IMR-90 (cell line): ENCODE results near the gene IL10. TPM values are rescaled to one million over a fixed set of nuclear protein-coding genes. Genes with fewer than 3 reads are reported as not detected.

ENCODE experiments used
- ATAC-seq: fragments of 200-7000 bp; cut with Tn5 transposase; 2 replicates; pipeline ENCODE4 v1.9.1; 2020; ENCODE audit warnings: low read depth, mild to moderate bottlenecking, moderate library complexity
- BruUV-seq: library from RNA; stranded (reverse); fragments of 400-500 nt; replicated peaks from 2 replicates; lab custom pipeline; 2021; lab: Mats Ljungman, UMichigan
- CTCF ChIA-PET: fragments of 300-600 bp; formaldehyde crosslinking; extraction: SDS; loops from one replicate; lab custom pipeline; 2021; ENCODE audit warnings: antibody characterized with exemption; lab: Yijun Ruan, JAX
- POLR2A ChIA-PET: fragments of 300-600 bp; sonication (Branson Sonifier 250); formaldehyde crosslinking; loops from one replicate; lab custom pipeline; 2022; ENCODE audit warnings: antibody characterized with exemption; ENCODE audit not compliant: unreplicated experiment; lab: Charles Lee
- DNase-seq: peaks from one replicate; pipeline ENCODE4 v3.0.0; 2013
- H2AFZ ChIP-seq: replicated peaks from 2 replicates; pipeline ENCODE3; 2013; ENCODE audit warnings: low read length, mild to moderate bottlenecking; ENCODE audit not compliant: poor library complexity
- H2AK5ac ChIP-seq: 2 replicates; pipeline ENCODE4 v1.6.1; 2013; ENCODE audit warnings: low read depth, low read length, inconsistent platforms
- H2AK9ac ChIP-seq: replicated peaks from 2 replicates; pipeline ENCODE3; 2013; ENCODE audit warnings: mild to moderate bottlenecking, low read depth, low read length, moderate library complexity; ENCODE audit not compliant: poor library complexity
- H2BK120ac ChIP-seq: 2 replicates; pipeline ENCODE4 v1.6.1; 2013; ENCODE audit warnings: low read depth, low read length, inconsistent platforms
- H2BK15ac ChIP-seq: 3 replicates; pipeline ENCODE4 v1.6.1; 2013; ENCODE audit warnings: low read depth, low read length, inconsistent platforms
- H2BK20ac ChIP-seq: 2 replicates; pipeline ENCODE4 v1.6.1; 2013; ENCODE audit warnings: low read depth, mild to moderate bottlenecking, inconsistent platforms, low read length, moderate library complexity
- H2BK5ac ChIP-seq: 2 replicates; pipeline ENCODE4 v1.6.1; 2013; ENCODE audit warnings: mild to moderate bottlenecking, low read depth, low read length, inconsistent platforms; ENCODE audit not compliant: poor library complexity, severe bottlenecking
- H3K14ac ChIP-seq: replicated peaks from 2 replicates; pipeline ENCODE4 v1.6.1; 2013; ENCODE audit warnings: low read depth, low read length, inconsistent platforms
- H3K18ac ChIP-seq: 2 replicates; pipeline ENCODE4 v1.6.1; 2013; ENCODE audit warnings: low read depth, low read length, control low read depth
- H3K23ac ChIP-seq: 2 replicates; pipeline ENCODE4 v1.6.1; 2013; ENCODE audit warnings: low read depth, low read length, inconsistent platforms
- H3K27ac ChIP-seq: 2 replicates; pipeline ENCODE4 v1.5.1; 2013; ENCODE audit warnings: mild to moderate bottlenecking, control low read depth, low read length; ENCODE audit not compliant: insufficient read depth
- H3K27me3 ChIP-seq: 2 replicates; pipeline ENCODE4 v1.6.1; 2013; ENCODE audit warnings: low read length; ENCODE audit not compliant: control insufficient read depth, insufficient read depth
- H3K36me3 ChIP-seq: 2 replicates; pipeline ENCODE4 v1.6.1; 2013; ENCODE audit warnings: low read length, mixed read lengths; ENCODE audit not compliant: control insufficient read depth, insufficient read depth
- H3K4ac ChIP-seq: 2 replicates; pipeline ENCODE4 v1.6.1; 2013; ENCODE audit warnings: low read depth, low read length, inconsistent platforms
- H3K4me1 ChIP-seq: 2 replicates; pipeline ENCODE4 v1.6.1; 2013; ENCODE audit warnings: low read length, mixed read lengths; ENCODE audit not compliant: control insufficient read depth, insufficient read depth
- H3K4me2 ChIP-seq: 2 replicates; pipeline ENCODE4 v1.6.1; 2013; ENCODE audit warnings: low read depth, mild to moderate bottlenecking, control low read depth, low read length, moderate library complexity
- H3K4me3 ChIP-seq: 2 replicates; pipeline ENCODE4 v1.5.1; 2013; ENCODE audit warnings: low read depth, mild to moderate bottlenecking, control low read depth, low read length, moderate library complexity; ENCODE audit not compliant: insufficient read depth
- H3K56ac ChIP-seq: 2 replicates; pipeline ENCODE4 v1.6.1; 2013; ENCODE audit warnings: low read length, inconsistent platforms; ENCODE audit not compliant: insufficient read depth; ENCODE audit errors: extremely low read depth
- H3K79me1 ChIP-seq, 2 experiments: 2 replicates each; pipeline ENCODE4 v1.6.1; 2013; ENCODE audit warnings: low read length in 2 of 2, inconsistent platforms in 1 of 2, low read depth in 1 of 2
- H3K9ac ChIP-seq: 2 replicates; pipeline ENCODE4 v1.6.1; 2013; ENCODE audit warnings: low read depth, low read length, control low read depth
- H3K9me1 ChIP-seq: 2 replicates; pipeline ENCODE4 v1.6.1; 2013; ENCODE audit warnings: low read length, inconsistent platforms; ENCODE audit not compliant: insufficient read depth
- H3K9me3 ChIP-seq: 2 replicates; pipeline ENCODE4 v1.6.1; 2013; ENCODE audit warnings: low read length; ENCODE audit not compliant: control insufficient read depth, insufficient read depth
- H4K20me1 ChIP-seq: 2 replicates; pipeline ENCODE4 v1.6.1; 2013; ENCODE audit warnings: low read length, inconsistent platforms; ENCODE audit not compliant: insufficient read depth
- H4K5ac ChIP-seq: 2 replicates; pipeline ENCODE4 v1.6.1; 2013; ENCODE audit warnings: mild to moderate bottlenecking, low read depth, low read length, control low read depth
- H4K8ac ChIP-seq, 2 experiments: 2 replicates each; pipeline ENCODE4 v1.6.1; 2013; ENCODE audit warnings: low read depth in 2 of 2, low read length in 2 of 2, control low read depth in 1 of 2, inconsistent platforms in 1 of 2
- H4K91ac ChIP-seq: 2 replicates; pipeline ENCODE4 v1.6.1; 2013; ENCODE audit warnings: low read depth, low read length, inconsistent platforms; ENCODE audit not compliant: insufficient read depth
- BHLHE40 ChIP-seq: fragments of 150-350 bp; IDR thresholded peaks from 2 replicates; pipeline ENCODE4 v1.6.1; 2016; ENCODE audit warnings: mild to moderate bottlenecking, low read depth, low read length
- CEBPB ChIP-seq: IDR thresholded peaks from 2 replicates; pipeline ENCODE4 v1.6.1; 2012; ENCODE audit warnings: low read depth, low read length, improper control_type of control experiment
- CHD1 ChIP-seq: IDR thresholded peaks from 2 replicates; pipeline ENCODE4 v1.6.1; 2012; ENCODE audit warnings: low read depth, low read length, improper control_type of control experiment
- CTCF ChIP-seq: conservative IDR thresholded peaks from 2 replicates; pipeline ENCODE4 v1.5.1; 2012; ENCODE audit warnings: mild to moderate bottlenecking, low read depth, low read length, improper control_type of control experiment
- ELK1 ChIP-seq: fragments of 150-350 bp; IDR thresholded peaks from 2 replicates; pipeline ENCODE4 v1.6.1; 2016; ENCODE audit warnings: low read depth, mild to moderate bottlenecking, low read length, moderate library complexity, borderline replicate concordance
- FOS ChIP-seq: fragments of 150-350 bp; IDR thresholded peaks from 2 replicates; pipeline ENCODE4 v1.6.1; 2016; ENCODE audit warnings: low read depth, low read length
- MAFK ChIP-seq: IDR thresholded peaks from 2 replicates; pipeline ENCODE4 v1.6.1; 2012; ENCODE audit warnings: low read depth, low read length, improper control_type of control experiment
- MAZ ChIP-seq: IDR thresholded peaks from 2 replicates; pipeline ENCODE4 v1.6.1; 2012; ENCODE audit warnings: low read depth, mild to moderate bottlenecking, low read length, improper control_type of control experiment, moderate library complexity, borderline replicate concordance
- MXI1 ChIP-seq: IDR thresholded peaks from 2 replicates; pipeline ENCODE4 v1.6.1; 2012; ENCODE audit warnings: low read depth, mild to moderate bottlenecking, low read length, moderate library complexity, borderline replicate concordance
- NFE2L2 ChIP-seq: fragments of 150-350 bp; IDR thresholded peaks from 2 replicates; pipeline ENCODE4 v1.6.1; 2016; ENCODE audit warnings: low read depth, mild to moderate bottlenecking, low read length
- POLR2A ChIP-seq: IDR thresholded peaks from 2 replicates; pipeline ENCODE4 v1.6.1; 2012; ENCODE audit warnings: mild to moderate bottlenecking, low read depth, low read length
- RAD21 ChIP-seq: IDR thresholded peaks from 2 replicates; pipeline ENCODE4 v1.6.1; 2012; ENCODE audit warnings: low read length, improper control_type of control experiment
- RCOR1 ChIP-seq: IDR thresholded peaks from 2 replicates; pipeline ENCODE4 v1.6.1; 2012; ENCODE audit warnings: mild to moderate bottlenecking, low read length, improper control_type of control experiment; ENCODE audit not compliant: insufficient replicate concordance
- RFX5 ChIP-seq: IDR thresholded peaks from 2 replicates; pipeline ENCODE4 v1.8.0; 2012; ENCODE audit warnings: low read depth, mild to moderate bottlenecking, low read length, moderate library complexity
- SMC3 ChIP-seq: fragments of 150-350 bp; IDR thresholded peaks from 2 replicates; pipeline ENCODE4 v1.6.1; 2016; ENCODE audit warnings: low read depth, mild to moderate bottlenecking, antibody characterized with exemption, low read length, moderate library complexity
- USF2 ChIP-seq: fragments of 150-350 bp; IDR thresholded peaks from 2 replicates; pipeline ENCODE4 v1.6.1; 2017; ENCODE audit warnings: mild to moderate bottlenecking, antibody characterized with exemption, low read length, low read depth
- WGBS, 2 experiments: methylation state at CpG; one replicate each; pipeline versions ENCODE4 v1.1.5 to v1.1.7; 2013; ENCODE audit warnings: missing lambda C conversion rate in 2 of 2; ENCODE audit not compliant: insufficient read length in 1 of 2; ENCODE audit errors: extremely low coverage in 2 of 2; 5-methylcytosine and 5-hydroxymethylcytosine counted together
- dilution Hi-C: fragments of 300-500 bp; cut with HindIII; formaldehyde crosslinking; loops from one replicate; pipeline ENCODE4 v1.14.3; 2018; ENCODE audit warnings: low sequenced_read_pairs; ENCODE audit not compliant: unreplicated experiment
- in situ Hi-C: fragments of 300-500 bp; cut with MboI; formaldehyde crosslinking; loops from 3 replicates; pipeline ENCODE4 v1.14.3; 2019; ENCODE audit warnings: low sequenced_read_pairs, inconsistent platforms, mixed read lengths
- intact Hi-C: fragments of 100-400 bp; cut with micrococcal nuclease; formaldehyde crosslinking; loops from 2 replicates; pipeline ENCODE4 v1.10.0; 2022
- polyA plus RNA-seq, 3 experiments: library from polyadenylated mRNA; depleted of rRNA; stranded (reverse); fragments of >200 nt; gene quantifications; 2 replicates each; pipeline ENCODE4 v1.2.3, GENCODE V29; 2012; ENCODE audit warnings: low replicate concordance in 1 of 3
- total RNA-seq: library from RNA; depleted of rRNA; stranded (reverse); fragments of >200 nt; gene quantifications from 2 replicates; pipeline ENCODE4 v1.2.3, GENCODE V29; 2012

IL10 gene
- total and polyA plus RNA-seq, 2 of the 4 experiments (the other 2 are of a cell fraction): not detected

GRCh38 chr1:206787891-206788290 lies 15.6 kb upstream of the IL10 start:
- intact Hi-C loops (no loop called here), in situ Hi-C loops (no loop called here), dilution Hi-C loops (no loop called here)
- Histone ChIP-seq H4K5ac (no peak overlapping the region), H2AK9ac (no peak overlapping the region), H2BK5ac (no peak overlapping the region), H2AFZ (no peak overlapping the region), H2BK20ac (no peak overlapping the region), H3K9me1 (peaks cover 8% of the 10 kb centered on the region; the same call in 1 of the 2 replicates), H3K9me3 (no peaks in the 10 kb centered on the region), H3K18ac (no peak overlapping the region), H4K20me1 (no peaks in the 10 kb centered on the region), H4K8ac (no peak overlapping the region), H2BK15ac (no peak overlapping the region; the same call in 2 of the 3 replicates), H3K4me2 (no peak overlapping the region), H3K9ac (no peak overlapping the region), H3K4ac (no peak overlapping the region), H2BK120ac (no peak overlapping the region), H3K14ac (0 out of 2 replicates have a peak overlapping the region, but pooled peaks have one; percentile 4), H4K91ac (no peak overlapping the region), H3K27ac (no peak overlapping the region), H3K23ac (no peak overlapping the region), H3K56ac (no peak overlapping the region), H3K27me3 (no peaks in the 10 kb centered on the region; the same call in none of the 2 replicates), H3K79me1 (no peaks in the 10 kb centered on the region), H2AK5ac (no peak overlapping the region), H3K36me3 (no peaks in the 10 kb centered on the region), H3K4me3 (no peak overlapping the region), H3K4me1 (peaks cover 5% of the 10 kb centered on the region)
- ATAC-seq (no peak), DNase-seq (no peak)
- ChIA-PET CTCF (no interaction called here), POLR2A (no interaction called here)
- TF ChIP-seq RFX5 (no peak), MAZ (no peak), BHLHE40 (no peak), CHD1 (no peak), ELK1 (no peak), CEBPB (no peak), RCOR1 (no peak), MXI1 (no peak), CTCF (no peak), SMC3 (no peak), MAFK (no peak), FOS (no peak), POLR2A (no peak), RAD21 (no peak), NFE2L2 (no peak), USF2 (no peak)
- 29% methylated on average over 1 of the region's 5 CpGs; no CpG with 5 or more reads in 1 of the 2 experiments for WGBS, 2 experiments
- no TSS peak for BruUV-seq
